ENCODE results near the gene PER1. TPM values are rescaled to one million over a fixed set of nuclear protein-coding genes. Genes with fewer than 3 reads are reported as not detected.

PER1 gene
- total and polyA plus RNA-seq, 2 of the 13 experiments (the other 11 are each of a cell fraction or from before 2014, with no cell fraction given): 2.6 to 3.6 TPM

DNA sequence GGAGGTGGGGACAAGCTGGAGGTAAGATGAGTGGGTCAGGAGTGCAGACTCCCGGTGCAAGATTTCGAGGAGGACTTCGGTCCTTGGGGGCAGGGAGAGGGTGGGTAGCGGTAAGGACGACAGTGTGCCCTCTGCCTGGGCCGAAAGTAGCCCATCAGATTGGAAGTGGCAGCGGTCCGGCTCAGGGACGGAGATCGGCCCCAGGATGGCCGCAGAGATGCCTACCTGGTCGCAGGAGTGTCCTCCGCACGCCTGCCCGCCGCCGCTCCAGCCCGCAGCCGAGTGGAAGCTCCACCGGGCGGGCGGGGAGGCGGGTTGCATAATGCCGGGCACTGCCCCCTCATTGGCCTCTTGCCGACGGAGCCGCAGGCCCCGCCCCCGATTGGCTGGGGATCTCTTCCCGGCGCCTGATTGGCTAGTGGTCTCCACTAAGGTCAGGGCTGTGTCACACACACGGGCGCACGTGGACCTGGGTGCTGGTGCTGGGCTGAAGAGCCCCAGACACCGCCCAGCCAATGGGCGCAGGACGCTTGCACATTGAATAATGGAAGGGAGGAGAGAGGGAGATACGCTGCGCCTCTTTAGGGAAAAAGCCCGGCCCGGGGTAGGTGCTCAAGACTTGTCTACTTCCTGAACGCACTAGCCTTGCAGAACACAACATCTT lies at the start of gene PER1 (continued):
- no peak for TF ChIP-seq ZNF3 (CRISPR knock-in tag; IDR thresholded peaks at IDR 0.05)
- no peak for TF ChIP-seq NRL (CRISPR knock-in tag; IDR thresholded peaks at IDR 0.05; ENCODE audit: borderline replicate concordance)
- TF ChIP-seq HNF4G (IDR thresholded peaks at IDR 0.05; ENCODE audit: borderline replicate concordance, low read depth, low read length): no peak
- no peak for TF ChIP-seq HNF4G (CRISPR knock-in tag; IDR thresholded peaks at IDR 0.05; ENCODE audit: borderline replicate concordance, low read depth)
- no peak for TF ChIP-seq MAF1 (CRISPR knock-in tag; IDR thresholded peaks at IDR 0.05; ENCODE audit: borderline replicate concordance)
- TF ChIP-seq E2F1 (CRISPR knock-in tag; IDR thresholded peaks at IDR 0.05): no peak
- TF ChIP-seq RBM39 (IDR thresholded peaks at IDR 0.05; ENCODE audit: low read depth, low read length, poor library complexity, severe bottlenecking): no peak
- peak; percentile 88 for TF ChIP-seq ZNF343 (CRISPR knock-in tag; IDR thresholded peaks at IDR 0.05)
- TF ChIP-seq NKX3-1 (CRISPR knock-in tag; IDR thresholded peaks at IDR 0.05): no peak
- no peak for TF ChIP-seq ZNF468 (CRISPR knock-in tag; IDR thresholded peaks at IDR 0.05)
- no peak for TF ChIP-seq ATM (IDR thresholded peaks at IDR 0.05; ENCODE audit: borderline replicate concordance)
- no peak for TF ChIP-seq ZNF292 (CRISPR knock-in tag; IDR thresholded peaks at IDR 0.05; ENCODE audit: borderline replicate concordance, low read depth)
- TF ChIP-seq MEF2D (CRISPR knock-in tag; IDR thresholded peaks at IDR 0.05): no peak
- TF ChIP-seq MEIS1 (CRISPR knock-in tag; IDR thresholded peaks at IDR 0.05; ENCODE audit: borderline replicate concordance): no peak
- TF ChIP-seq CHCHD3 (CRISPR knock-in tag; IDR thresholded peaks at IDR 0.05): no peak
- TF ChIP-seq HMGA1 (CRISPR knock-in tag; conservative IDR thresholded peaks at IDR 0.05): no peak
- TF ChIP-seq ZNF543 (CRISPR knock-in tag; IDR thresholded peaks at IDR 0.05): no peak
- TF ChIP-seq FIP1L1 (IDR thresholded peaks at IDR 0.05; ENCODE audit: borderline replicate concordance, insufficient read depth, low read depth, low read length): no peak
- no peak for TF ChIP-seq ZNF10 (CRISPR knock-in tag; IDR thresholded peaks at IDR 0.05; ENCODE audit: borderline replicate concordance, low read depth)
- TF ChIP-seq E2F2 (CRISPR knock-in tag; IDR thresholded peaks at IDR 0.05; ENCODE audit: borderline replicate concordance): no peak
- no peak for TF ChIP-seq ZBTB10 (CRISPR knock-in tag; IDR thresholded peaks at IDR 0.05; ENCODE audit: borderline replicate concordance)
- TF ChIP-seq, protein P1, sequence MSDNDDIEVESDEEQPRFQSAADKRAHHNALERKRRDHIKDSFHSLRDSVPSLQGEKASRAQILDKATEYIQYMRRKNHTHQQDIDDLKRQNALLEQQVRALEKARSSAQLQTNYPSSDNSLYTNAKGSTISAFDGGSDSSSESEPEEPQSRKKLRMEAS (IDR thresholded peaks at IDR 0.05): peak; percentile 88
- TF ChIP-seq, protein P2, sequence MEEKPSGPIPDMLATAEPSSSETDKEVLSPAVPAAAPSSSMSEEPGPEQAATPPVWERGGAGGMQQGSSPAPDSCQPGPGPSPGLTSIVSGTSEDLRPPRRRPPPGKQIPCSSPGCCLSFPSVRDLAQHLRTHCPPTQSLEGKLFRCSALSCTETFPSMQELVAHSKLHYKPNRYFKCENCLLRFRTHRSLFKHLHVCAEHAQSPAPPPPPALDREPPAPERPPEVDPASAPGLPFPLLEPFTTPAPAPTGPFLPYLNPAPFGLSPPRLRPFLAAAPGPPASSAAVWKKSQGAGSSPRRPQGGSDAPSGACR (CRISPR knock-in tag; IDR thresholded peaks at IDR 0.05): no peak
- no peak for TF ChIP-seq TARDBP (CRISPR knock-in tag; IDR thresholded peaks at IDR 0.05)
- no peak for TF ChIP-seq ZKSCAN1 (IDR thresholded peaks at IDR 0.05; ENCODE audit: low read length)

All from HepG2 (cell line).